CD1c-positive myeloid dendritic cell (primary cell): ENCODE measurements around the gene SURF1.
A peak's percentile ranks its signal among the peaks of the same experiment; 100 is the strongest.
"Not testable (repeated sequence)": the region's sequence is repeated elsewhere in the genome, so short reads cannot be mapped to it uniquely, and the experiment has no call there.

Experiments used
- DNase-seq: peaks from one replicate; pipeline ENCODE4 v3.0.0-alpha.2; 2016; ENCODE audit errors: extremely low spot score

SURF1 gene, protein sequence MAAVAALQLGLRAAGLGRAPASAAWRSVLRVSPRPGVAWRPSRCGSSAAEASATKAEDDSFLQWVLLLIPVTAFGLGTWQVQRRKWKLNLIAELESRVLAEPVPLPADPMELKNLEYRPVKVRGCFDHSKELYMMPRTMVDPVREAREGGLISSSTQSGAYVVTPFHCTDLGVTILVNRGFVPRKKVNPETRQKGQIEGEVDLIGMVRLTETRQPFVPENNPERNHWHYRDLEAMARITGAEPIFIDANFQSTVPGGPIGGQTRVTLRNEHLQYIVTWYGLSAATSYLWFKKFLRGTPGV

GRCh38 chr9:133356391-133357091 is at the start of gene SURF1, which contains the start of gene SURF2:
Gene SURF1, minus strand, starts transcription at chr9:133356487. Its CDS starts 34 bp downstream, at chr9:133356453.
Gene SURF2, plus strand, starts transcription at chr9:133356550. Its CDS starts 43 bp downstream, at chr9:133356593.
- DNase-seq = peak; percentile 95

DNA sequence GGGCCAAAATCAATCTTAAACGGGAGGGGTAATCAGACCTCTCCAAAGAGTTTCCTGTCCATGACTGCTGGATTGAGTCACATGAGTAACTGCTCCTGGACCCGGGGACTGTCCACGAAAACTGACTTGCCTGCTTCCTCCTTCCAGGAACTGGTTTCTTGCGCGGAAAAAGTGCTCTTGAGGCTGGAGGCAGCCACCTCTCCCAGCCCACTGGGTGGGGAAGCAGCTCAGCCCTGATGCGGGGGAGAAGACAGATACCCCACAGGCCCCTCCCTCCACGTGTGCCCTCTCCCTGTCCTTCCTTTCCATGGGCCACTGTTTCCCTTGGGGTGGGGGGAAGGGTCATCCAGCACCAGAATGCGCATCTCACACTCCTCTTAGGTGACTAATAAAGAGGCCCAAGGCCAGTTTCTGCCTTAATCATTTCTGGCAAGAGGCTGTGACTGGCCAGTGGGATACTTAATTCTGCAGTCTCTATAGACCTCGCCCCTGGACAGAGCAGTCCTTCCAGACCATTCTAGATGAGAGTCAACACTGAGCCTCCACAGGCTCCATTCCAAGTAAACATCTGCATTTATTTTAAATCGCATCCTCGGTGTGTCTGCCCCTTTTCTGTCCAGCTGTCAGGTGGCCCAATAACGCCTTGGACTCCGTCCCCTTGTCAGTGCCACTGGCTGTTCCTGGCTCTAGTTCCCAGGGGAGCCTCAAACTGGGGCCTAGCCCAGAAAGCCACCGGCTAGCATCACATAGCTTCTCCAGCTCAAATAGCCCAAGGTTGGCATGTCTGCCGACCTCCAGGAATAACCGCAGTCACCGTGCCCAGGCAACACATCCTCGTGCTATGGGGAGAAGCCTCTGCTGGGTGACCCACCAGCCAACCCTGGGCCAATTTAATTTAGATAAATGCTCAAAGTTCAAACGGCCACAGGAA is 49.5 kb upstream of the SURF1 start:
- DNase-seq = no peak

DNA sequence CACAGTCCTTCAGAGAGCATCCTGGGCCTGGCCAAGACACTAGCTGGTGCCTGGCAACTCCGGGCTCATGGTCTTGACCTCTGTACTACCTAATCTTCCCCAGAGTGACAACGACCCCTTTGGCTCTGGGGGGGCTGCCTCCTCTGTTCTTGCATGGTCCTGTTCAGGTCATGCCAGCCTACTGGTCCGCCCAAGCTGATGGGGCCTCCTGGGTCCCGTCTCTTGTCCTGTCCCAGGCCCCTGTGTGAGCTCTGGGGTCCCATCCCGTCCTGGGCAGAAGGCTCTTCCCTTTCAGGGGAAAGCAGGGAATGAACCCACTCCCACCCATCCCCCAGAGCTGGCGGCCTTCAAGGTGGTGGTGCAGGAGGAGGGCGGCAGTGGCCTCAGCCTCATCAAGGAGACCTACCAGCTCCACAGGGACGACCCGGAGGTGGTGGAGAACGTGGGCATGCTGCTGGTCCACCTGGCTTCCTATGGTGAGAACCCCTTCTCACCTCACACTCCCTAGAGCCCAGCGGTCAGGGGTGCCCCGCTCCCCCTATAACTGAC is 48.2 kb upstream of the SURF1 start:
- DNase-seq = no peak

GRCh38 chr9:133403766-133404453 is 47.6 kb upstream of the SURF1 start:
- DNase-seq = peak; percentile 15

GRCh38 chr9:133402689-133403088 is 46.4 kb upstream of the SURF1 start:
- no peak for DNase-seq

GRCh38 chr9:133401588-133401987 is 45.3 kb upstream of the SURF1 start:
- DNase-seq = no peak

GRCh38 chr9:133400292-133400691 is 44.0 kb upstream of the SURF1 start:
- DNase-seq = no peak

- DNase-seq = no peak
Measured at GRCh38 chr9:133397895-133398294, 41.6 kb upstream of the SURF1 start.

DNA sequence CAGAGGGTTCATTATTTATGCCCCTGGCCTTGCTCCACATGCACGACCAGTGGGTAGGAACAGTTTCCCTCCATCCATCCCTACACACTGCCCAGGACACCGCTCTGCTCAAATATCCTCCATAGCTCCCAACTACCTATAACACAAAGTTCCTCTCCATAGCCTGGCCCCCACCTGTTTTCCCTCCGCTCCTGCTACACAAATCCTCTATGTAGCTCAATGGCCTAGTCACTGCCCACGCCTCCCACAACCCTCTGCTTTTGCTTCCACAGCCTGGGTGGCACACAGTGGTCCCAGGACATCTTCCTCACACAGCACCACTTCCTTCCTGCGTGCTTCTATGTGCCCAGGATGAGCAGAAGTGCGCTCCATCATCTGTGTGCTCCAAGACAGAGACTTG is 41.1 kb upstream of the SURF1 start:
- DNase-seq = no peak

DNA sequence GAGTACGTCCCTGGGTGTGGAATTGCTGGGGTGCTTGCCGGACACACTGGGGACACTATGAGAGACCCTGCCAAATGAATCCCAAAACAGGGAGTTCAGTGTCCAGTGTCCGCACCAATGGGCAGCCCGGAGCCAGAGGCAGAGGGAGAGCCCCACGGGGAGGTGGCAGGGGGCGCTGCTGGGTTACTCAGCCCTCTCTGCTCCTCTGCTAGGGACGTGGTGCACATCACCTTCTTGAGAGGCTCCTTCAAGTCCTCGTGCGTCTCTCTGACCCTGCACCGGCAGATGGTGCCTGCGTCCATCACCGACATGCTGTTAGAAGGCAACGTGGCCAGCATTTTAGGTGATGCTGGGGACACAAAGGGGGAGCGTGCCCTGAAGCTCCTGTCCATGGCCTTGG is 40.7 kb upstream of the SURF1 start:
- DNase-seq = no peak

- no peak for DNase-seq
Measured at GRCh38 chr9:133394687-133395271, 38.5 kb upstream of the SURF1 start.

DNA sequence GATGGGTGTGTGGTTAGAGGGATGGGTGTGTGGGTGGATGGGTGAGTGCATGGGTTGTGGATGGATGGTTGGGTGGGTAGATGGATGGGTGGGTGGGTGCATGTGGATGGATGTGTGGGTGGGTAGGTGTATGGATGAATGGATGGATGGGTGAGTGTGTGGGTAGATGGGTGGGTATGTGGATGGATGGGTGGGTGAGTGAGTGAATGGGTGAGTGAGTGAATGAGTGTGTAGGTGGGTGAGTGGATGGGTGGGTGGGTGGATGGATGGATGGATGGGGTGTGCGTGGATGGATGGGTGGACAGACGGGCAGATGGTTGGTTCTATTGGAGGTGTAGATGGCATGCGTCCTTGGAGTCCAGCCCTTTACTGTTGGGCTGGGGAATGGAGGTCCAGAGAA is 37.1 kb upstream of the SURF1 start:
- DNase-seq = no peak

GRCh38 chr9:133392308-133392707 is 36.0 kb upstream of the SURF1 start:
- DNase-seq = not testable (repeated sequence)

DNA sequence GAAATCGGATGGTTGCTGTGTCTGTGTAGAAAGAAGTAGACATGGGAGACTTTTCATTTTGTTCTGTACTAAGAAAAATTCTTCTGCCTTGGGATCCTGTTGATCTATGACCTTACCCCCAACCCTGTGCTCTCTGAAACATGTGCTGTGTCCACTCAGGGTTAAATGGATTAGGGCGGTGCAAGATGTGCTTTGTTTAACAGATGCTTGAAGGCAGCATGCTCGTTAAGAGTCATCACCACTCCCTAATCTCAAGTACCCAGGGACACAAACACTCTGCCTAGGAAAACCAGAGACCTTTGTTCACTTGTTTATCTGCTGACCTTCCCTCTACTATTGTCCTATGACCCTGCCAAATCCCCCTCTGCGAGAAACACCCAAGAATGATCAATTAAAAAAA is 35.2 kb upstream of the SURF1 start:
- not testable (repeated sequence) for DNase-seq

DNA sequence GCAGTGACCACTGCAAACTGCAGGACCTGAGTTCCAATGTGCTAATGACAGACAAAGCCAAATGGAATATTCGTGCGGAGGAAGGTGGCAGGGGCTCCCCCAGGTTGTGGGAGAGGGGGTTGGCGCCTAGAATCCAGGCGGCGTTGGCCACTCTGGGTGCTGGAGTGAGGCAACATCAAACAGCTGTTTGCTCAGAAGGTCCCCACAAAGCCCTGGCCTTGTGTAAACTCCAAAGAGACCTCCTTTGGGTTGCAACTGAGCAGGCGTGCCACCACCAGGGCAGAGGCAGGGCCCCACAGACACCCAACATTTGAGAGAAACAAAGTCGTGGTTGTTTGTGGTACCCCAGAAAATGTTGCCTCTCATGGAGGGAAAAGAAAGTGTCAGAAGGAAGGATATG is 34.4 kb upstream of the SURF1 start:
- no peak for DNase-seq

DNA sequence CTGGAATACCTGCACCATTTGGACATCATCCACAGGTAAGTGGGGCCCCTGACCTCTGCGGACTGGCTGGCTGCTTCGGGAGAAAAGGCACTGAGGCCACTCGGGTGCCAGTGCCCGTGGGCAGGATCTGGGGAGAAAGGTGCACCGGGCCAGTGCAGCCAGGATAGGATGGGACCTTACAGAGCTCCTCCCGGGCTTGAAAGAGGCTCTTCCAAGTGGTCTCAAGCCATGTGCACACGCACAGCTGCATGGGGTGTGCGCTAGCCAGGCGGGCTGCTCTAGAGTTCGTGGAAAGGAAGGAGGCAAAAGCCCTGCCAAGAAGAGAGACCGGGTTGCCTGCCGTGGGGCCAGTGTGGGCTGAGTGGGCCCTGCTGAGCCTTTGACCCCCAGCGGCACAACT is 33.3 kb upstream of the SURF1 start:
- DNase-seq = no peak

GRCh38 chr9:133389025-133389557 is 32.8 kb upstream of the SURF1 start:
- no peak for DNase-seq

DNA sequence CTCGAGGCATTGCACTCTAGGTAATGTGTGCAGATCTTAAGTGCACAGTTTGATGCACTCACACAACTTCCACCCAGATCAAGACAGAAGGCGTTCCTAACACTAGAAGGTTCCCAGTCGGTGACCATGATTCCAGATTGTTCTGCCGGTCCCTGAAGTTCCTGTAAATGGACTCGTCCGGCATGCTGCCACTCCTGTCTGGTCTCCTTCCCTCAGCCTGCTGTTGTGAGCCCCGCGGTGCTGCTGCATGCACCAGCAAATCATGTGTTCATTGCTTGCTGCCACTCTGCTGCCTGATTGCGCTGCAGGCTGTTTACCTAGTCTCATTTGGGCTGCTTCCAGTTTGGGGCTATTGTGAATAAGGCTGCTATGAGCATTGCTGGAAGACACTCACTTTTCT is 31.4 kb upstream of the SURF1 start:
- DNase-seq = no peak

DNA sequence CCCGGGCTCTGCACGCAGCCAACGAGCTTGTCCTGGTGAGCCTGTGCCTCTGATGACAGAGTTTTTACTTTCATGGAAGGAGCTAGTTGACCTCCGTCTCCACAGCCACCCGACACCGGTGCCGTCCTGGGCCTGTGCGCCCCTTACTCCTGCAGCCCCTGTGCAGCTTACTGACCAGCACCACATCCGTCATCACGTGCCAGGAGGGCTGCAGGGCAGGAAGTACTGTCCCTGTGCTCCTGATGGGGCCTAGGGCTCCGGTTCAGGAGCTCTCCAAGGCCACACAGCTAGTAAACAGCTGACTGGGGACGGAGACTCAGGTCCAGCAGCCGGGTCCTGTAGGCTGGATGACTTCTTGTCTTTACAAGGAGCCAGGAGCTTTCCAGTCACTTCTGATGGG is 30.1 kb upstream of the SURF1 start:
- DNase-seq = no peak

DNA sequence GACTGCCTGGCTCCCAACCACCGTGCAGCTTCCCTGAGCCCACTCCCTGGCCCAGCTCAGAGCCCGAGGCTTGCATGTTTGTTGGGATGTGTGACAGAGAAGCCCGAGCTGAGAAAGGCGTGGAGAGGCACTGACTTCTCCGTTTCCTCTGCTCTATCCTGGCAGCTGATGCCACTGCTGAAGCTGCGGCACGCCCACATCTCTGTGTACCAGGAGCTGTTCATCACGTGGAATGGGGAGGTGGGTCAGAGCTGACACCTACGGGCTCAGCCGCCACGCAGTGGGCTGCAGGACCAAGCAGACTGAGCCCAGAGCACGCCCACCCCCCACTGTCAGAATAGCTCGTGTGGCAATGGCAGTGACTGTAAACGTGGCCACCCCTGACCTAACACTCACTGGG is 29.2 kb upstream of the SURF1 start:
- no peak for DNase-seq
